Measurements from ENCODE around the gene ASTN2.
"Not testable (repeated sequence)": the region's sequence is repeated elsewhere in the genome, so short reads cannot be mapped to it uniquely, and the experiment has no call there.

The ASTN2 gene

GRCh38 chr9:116701940-116702642, 712.8 kb downstream of the ASTN2 start:
- DNase-seq (ENCODE audit: low read depth in 2 of 2), result no peak

DNA sequence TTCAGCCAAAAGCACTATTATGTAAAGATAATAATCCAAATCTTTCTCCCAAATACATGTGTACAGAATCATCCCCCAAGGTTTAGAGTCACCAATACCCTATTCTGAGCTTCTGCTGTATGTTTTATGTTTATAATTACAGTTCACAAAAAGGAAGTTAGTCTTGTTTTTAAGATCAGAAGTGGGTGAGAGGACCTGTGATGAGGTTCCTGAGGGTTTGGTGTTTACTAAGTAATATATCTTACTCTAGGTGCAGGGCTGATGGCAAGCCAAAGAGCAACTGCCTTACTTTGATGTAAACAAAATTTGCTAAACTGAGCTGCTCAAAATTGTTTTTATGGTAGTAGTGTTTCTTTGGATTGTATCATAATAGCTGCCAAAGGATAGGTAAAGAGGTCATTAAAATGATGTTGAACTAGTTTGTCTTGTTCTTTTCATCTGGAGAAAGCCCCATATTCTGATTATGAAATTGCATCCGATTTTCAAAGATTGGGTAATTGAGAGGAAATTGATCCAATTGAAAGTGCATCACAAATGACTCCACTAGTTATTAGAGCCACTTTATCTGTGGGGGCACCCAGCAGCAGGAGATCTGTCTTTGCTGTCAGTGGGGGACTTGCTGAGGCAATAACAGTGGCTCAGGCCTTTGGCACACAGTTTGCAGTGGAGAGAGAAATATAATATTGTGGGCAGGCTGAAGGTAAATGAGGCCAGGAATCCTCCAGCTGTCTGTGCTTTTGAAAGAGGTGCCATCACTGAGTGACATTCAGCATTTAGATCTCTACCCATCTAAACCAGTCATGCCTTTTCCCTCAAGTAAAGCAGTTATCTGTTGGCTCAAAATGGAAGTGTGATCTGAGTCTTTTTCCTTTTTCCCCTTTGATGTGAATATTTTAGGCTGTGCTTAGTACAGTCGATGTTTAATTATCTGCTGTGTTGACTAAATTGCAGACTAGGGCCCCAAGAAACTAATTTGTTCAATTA, 713.7 kb downstream of the ASTN2 start:
- DNase-seq (ENCODE audit: low read depth in 2 of 2), result no peak

GRCh38 chr9:116700279-116700678, 714.6 kb downstream of the ASTN2 start:
- DNase-seq (ENCODE audit: low read depth in 2 of 2), result no peak

- no peak for DNase-seq (ENCODE audit: low read depth in 2 of 2)
Observed at GRCh38 chr9:116697887-116698286, 717.0 kb downstream of the ASTN2 start.

GRCh38 chr9:116697362-116697761, 717.5 kb downstream of the ASTN2 start:
- DNase-seq (ENCODE audit: low read depth in 2 of 2), result no peak

GRCh38 chr9:116695438-116695837, 719.4 kb downstream of the ASTN2 start:
- DNase-seq (ENCODE audit: low read depth in 2 of 2), result no peak

- DNase-seq (ENCODE audit: low read depth in 2 of 2), result no peak
Observed at GRCh38 chr9:116694785-116695291, 720.0 kb downstream of the ASTN2 start.

- no peak for DNase-seq (ENCODE audit: low read depth in 2 of 2)
Observed at GRCh38 chr9:116693233-116693731, 721.6 kb downstream of the ASTN2 start.

DNA sequence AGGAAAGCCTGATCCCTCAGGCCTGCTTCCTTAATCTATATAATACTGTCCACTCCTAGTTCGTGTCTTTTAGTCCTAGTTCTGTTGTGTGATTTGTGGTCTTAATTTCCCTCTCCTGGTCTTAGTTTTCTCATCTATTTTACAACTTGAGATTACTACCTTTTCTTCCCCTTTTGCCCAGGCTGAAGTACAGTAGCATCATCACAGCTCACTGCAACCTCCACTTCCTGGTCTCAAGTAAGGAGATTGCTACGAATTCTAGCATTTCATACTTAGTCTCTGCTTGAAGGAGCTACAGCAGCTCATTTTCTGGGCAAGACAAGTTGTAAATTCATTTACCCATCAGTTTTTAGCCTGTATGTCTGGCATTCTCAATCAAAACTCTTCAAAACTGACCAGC, 722.2 kb downstream of the ASTN2 start:
- no peak for DNase-seq (ENCODE audit: low read depth in 2 of 2)

GRCh38 chr9:116691607-116692006, 723.2 kb downstream of the ASTN2 start:
- no peak for DNase-seq (ENCODE audit: low read depth in 2 of 2)

- not testable (repeated sequence) for DNase-seq (ENCODE audit: low read depth in 2 of 2)
Observed at GRCh38 chr9:116690805-116691204, 724.1 kb downstream of the ASTN2 start.

DNA sequence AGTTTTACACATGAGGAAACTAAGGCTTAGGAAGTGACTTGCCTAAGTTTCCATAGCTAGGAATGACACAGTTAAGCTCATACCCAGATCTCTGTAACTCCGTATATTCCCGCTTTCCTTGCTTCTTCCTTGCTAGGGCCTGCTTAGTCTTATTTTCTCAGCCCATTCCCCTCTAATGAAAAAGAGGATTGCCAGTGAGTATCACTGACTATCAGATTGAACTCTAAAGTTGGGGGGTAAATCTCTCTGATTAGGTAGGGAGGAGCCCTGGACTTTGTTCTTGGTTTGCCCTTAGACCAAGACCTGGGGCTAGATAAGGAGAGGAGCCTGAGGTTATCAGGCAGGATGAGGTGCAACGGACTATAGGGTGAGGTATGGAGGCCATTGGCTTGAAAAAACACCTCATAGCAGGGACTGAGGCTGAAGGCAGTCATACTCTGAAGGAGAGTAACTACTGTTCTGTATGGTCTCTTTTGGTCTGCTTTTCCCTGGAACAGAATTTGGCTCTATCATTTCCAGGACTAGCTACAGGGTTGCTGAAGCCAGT, 725.3 kb downstream of the ASTN2 start:
- DNase-seq (ENCODE audit: low read depth in 2 of 2), result no peak

- no peak for DNase-seq (ENCODE audit: low read depth in 2 of 2)
Observed at GRCh38 chr9:116688806-116689485, 725.9 kb downstream of the ASTN2 start.

DNA sequence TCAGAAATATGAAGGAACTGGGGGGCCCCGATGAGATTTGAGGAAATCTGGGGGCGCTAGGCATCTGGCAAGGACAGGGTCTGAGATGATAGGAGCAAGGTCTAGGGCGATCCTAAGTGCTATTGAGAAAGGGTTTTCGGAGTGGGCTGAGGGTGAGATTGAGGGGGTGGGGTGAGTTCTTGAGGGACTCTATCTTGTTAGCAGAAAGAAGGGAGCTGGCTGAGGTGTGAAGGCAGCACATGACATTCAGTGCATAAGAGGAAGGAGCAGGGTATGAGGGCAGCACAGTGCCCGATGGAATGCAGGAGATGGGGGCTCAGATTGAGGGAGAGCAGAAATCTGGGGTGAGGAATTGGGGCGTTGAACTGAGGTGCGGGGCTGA, 727.1 kb downstream of the ASTN2 start:
- no peak for DNase-seq (ENCODE audit: low read depth in 2 of 2)

GRCh38 chr9:116687074-116687753, 727.6 kb downstream of the ASTN2 start, which contains the start of gene TRIM32:
Gene TRIM32 (plus strand): TSS chr9:116687305. CDS start chr9:116697743, 10,438 bp downstream.
- DNase-seq (ENCODE audit: low read depth in 2 of 2), result peak; percentile 88 to 93

GRCh38 chr9:116686693-116687073, 728.2 kb downstream of the ASTN2 start:
- no peak for DNase-seq (ENCODE audit: low read depth in 2 of 2)

DNA sequence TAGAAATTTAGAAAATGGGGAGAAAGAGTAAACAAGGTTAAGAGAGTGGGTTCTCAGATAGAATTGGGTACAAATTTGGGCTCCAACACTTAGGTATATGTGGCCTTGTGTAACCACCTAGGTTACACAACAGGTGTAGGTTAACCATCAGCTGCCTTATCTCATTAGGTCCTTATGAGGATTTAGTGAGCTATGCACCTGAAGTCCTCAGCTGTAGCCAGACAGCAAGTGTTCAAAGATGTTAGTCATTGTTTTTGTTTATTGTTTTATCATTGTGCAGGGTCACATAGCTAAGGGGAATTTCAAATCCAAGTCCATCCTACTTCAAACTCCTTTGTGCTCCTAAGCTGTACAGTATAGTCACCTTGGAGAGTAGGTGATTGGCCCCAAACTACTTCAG, 728.7 kb downstream of the ASTN2 start:
- no peak for DNase-seq (ENCODE audit: low read depth in 2 of 2)

GRCh38 chr9:116685166-116685565, 729.7 kb downstream of the ASTN2 start:
- no peak for DNase-seq (ENCODE audit: low read depth in 2 of 2)

DNA sequence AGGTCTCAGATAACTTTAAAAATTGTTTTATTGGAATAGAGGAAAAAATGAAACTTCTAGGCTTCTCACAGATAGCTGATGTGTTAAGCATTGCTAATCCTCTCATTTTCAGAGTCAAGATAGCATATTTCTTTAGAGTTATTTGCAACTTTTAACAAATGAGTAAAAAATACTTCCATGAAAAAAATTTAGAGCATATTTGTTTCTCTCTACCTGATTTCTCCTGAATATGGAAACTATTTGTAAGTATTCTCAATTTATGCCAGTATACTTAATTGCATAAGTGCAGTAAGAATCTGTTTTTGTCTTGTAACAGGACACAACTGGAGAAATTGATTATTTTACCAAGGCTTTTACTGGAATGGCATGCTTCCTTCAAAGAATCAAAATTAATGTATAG, 731.3 kb downstream of the ASTN2 start:
- DNase-seq (ENCODE audit: low read depth in 2 of 2), result no peak

- DNase-seq (ENCODE audit: low read depth in 2 of 2), result no peak
Observed at GRCh38 chr9:116674210-116674980, 740.5 kb downstream of the ASTN2 start.

Data from stimulated activated CD8-positive, alpha-beta memory T cell treated with anti-CD3 and anti-CD28 coated beads, Interleukin-2, amount 100 ng/mL, for 48 hours (primary cell).